B cell (primary cell): ENCODE measurements around the gene GLI3.

ENCODE experiments used
- EZH2 ChIP-seq: IDR thresholded peaks from 2 replicates; pipeline ENCODE4 v1.6.1; 2012; ENCODE audit warnings: borderline replicate concordance, low read depth, mild to moderate bottlenecking, moderate library complexity, low read length; ENCODE audit not compliant: insufficient read depth, poor library complexity, severe bottlenecking
- TF ChIP-seq, protein P1 (sequence below): fragments of 200-600 bp; IDR thresholded peaks from one replicate; pipeline ENCODE4 v1.8.0; 2022; ENCODE audit warnings: antibody characterized with exemption, mild to moderate bottlenecking

DNA sequence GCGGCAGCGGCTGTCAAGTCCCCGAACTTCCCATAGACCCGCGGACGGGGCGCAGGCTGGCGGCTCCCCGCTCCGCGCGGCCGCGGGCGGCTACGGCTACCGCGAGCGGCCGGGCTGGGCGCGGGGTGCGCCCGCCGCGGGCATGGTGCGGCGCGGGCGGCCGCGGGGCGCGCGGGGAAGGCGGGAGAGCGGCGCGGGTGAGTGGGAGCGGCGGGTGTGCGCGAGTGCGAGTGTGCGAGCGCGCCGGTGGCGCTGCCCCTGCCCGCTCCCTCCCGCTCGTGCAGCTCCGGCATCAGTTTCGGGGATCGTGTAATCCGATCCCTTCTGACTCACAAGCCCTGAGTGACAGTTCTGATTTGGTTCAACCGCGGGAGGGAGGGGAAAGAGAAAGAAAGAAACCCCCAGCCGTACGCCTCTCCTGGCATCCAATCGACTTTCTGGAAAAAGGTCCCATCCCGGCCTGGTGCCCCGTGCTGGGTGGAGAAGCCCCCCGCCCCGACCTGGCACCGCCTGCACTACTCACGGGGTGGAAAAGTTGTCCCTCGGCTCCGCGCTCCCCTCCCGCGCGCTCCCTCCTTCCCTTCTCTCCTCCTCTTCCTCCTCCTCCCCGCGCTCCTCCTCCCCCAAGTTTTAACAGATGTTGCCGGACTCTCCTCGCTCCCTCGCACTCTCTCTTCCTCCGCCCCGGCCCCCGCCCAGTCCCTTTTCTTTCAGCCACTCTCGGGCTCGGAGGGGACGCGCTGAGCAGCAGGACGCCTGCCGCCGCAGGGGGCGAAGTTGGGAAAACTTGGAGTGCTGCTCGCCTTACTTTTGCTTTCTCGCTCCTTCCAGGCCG is at the start of gene GLI3:
- TF ChIP-seq, protein P1, sequence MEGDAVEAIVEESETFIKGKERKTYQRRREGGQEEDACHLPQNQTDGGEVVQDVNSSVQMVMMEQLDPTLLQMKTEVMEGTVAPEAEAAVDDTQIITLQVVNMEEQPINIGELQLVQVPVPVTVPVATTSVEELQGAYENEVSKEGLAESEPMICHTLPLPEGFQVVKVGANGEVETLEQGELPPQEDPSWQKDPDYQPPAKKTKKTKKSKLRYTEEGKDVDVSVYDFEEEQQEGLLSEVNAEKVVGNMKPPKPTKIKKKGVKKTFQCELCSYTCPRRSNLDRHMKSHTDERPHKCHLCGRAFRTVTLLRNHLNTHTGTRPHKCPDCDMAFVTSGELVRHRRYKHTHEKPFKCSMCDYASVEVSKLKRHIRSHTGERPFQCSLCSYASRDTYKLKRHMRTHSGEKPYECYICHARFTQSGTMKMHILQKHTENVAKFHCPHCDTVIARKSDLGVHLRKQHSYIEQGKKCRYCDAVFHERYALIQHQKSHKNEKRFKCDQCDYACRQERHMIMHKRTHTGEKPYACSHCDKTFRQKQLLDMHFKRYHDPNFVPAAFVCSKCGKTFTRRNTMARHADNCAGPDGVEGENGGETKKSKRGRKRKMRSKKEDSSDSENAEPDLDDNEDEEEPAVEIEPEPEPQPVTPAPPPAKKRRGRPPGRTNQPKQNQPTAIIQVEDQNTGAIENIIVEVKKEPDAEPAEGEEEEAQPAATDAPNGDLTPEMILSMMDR, result no peak
- no peak for TF ChIP-seq EZH2
